AG04449 (cell line): ENCODE data around the gene ACP4.

ENCODE experiments used
- CTCF ChIA-PET: fragments of 350-600 bp; formaldehyde crosslinking; extraction: SDS; loops from one replicate; lab custom pipeline; 2021; ENCODE audit warnings: antibody characterized with exemption; lab: Yijun Ruan, JAX
- POLR2A ChIA-PET: fragments of 400-600, 350-600 bp; formaldehyde crosslinking; extraction: SDS; loops from one replicate; lab custom pipeline; 2020; ENCODE audit warnings: antibody characterized with exemption, inconsistent platforms; lab: Yijun Ruan, JAX
- DNase-seq: peaks from one replicate; pipeline ENCODE4 v3.0.0-alpha.2; 2010; ENCODE audit warnings: low read depth, low spot score
- H3K4me3 ChIP-seq: 2 replicates; pipeline ENCODE4 v1.5.1; 2011; ENCODE audit warnings: low read depth, mild to moderate bottlenecking, control low read depth, low read length
- TF ChIP-seq, protein P1 (sequence below): IDR thresholded peaks from one replicate; pipeline ENCODE4 v1.5.1; 2011; ENCODE audit warnings: mild to moderate bottlenecking, moderate library complexity, low read length, control low read depth, inconsistent platforms; ENCODE audit not compliant: insufficient read depth; ENCODE audit errors: missing control alignments

The ACP4 gene

DNA sequence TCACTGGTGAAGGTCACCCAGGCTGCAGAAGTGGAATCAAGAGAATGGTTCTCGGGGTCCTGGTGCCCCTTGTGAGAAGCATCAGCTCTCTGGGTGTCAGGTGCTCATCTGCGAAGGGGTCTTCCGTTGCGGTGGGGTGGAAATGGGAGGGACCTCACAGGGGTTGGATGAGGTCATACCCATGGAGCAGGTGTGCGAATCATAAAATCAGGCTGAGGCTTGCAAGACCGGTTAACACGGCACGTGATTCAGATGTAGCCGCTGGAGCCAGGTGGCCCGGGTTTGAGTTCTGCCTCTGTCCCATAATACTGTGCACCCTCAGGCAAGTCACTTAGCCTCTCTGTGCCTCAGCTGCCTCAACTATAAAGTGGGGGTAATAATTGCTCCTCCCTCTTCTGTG, 47.1 kb downstream of the ACP4 start:
- no peak overlapping the region for H3K4me3 ChIP-seq
- ChIA-PET CTCF (no interaction called here), POLR2A (no interaction called here)
- DNase-seq = no peak
- TF ChIP-seq, protein P1, sequence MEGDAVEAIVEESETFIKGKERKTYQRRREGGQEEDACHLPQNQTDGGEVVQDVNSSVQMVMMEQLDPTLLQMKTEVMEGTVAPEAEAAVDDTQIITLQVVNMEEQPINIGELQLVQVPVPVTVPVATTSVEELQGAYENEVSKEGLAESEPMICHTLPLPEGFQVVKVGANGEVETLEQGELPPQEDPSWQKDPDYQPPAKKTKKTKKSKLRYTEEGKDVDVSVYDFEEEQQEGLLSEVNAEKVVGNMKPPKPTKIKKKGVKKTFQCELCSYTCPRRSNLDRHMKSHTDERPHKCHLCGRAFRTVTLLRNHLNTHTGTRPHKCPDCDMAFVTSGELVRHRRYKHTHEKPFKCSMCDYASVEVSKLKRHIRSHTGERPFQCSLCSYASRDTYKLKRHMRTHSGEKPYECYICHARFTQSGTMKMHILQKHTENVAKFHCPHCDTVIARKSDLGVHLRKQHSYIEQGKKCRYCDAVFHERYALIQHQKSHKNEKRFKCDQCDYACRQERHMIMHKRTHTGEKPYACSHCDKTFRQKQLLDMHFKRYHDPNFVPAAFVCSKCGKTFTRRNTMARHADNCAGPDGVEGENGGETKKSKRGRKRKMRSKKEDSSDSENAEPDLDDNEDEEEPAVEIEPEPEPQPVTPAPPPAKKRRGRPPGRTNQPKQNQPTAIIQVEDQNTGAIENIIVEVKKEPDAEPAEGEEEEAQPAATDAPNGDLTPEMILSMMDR = no peak

DNA sequence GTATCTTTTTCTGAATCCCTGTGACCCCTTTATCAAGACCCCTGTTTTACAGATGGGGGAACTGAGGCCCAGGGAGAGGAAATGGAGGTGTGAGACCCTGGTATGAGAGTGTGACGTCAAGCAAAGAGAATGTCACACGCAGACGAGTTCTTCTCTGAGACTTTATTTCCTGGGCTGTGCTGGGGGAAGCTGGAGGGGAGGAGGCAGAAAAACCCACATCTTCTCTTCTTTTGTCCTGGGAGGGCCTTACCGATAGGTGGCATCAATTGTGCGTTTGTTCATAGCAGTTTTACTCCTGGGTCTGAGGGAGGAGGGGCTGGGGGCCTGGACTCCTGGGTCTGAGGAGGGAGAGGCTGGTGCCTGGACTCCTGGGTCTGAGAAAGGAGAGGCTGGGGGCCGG, 48.0 kb downstream of the ACP4 start:
- DNase-seq = no peak
- no peak overlapping the region for H3K4me3 ChIP-seq
- TF ChIP-seq, protein P1 = no peak
- POLR2A ChIA-PET = no interaction called here
- CTCF ChIA-PET = no interaction called here

DNA sequence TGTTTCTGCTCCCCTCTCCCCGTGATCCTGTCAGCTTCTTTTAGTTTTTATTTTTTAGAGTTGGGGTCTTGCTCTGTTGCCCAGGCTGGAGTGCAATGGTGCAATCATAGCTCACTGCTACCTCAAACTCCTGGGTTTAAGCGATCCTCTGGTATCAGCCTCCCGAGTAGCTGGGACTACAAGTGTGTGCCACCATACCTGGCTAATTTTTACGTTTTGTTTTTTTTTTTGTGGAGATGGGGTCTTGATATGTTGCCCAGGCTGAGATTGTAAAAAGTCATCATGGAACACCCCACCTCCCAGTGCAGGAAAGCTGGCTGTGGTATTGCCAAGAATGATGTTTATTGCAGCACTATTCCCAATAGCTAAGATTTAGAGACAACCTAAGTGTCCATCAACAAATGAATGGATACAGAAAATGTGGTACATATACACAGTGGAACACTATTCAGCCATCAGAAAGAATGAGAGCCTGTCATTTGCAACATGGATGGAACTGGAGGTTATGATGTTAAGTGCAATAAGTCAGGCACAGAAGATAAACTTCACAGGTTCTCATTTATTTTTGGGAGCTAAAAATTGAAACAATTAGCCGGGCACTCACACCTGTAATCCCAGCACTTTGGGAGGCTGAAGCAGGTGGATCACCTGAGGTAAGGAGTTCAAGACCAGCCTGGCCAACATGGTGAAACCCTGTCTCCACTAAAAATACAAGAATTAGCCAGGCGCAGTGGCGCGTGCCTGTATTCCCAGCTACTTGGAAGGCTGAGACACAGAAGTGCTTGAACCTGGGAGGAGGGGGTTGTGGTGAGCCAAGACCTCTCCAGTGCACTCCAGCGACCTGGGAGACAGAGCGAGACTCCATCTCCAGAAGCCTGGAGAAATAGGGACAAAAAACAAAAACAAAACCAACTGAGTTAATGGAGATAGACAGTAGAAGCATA, 49.8 kb downstream of the ACP4 start:
- CTCF ChIA-PET = no interaction called here
- POLR2A ChIA-PET = no interaction called here
- no peak overlapping the region for H3K4me3 ChIP-seq
- DNase-seq = no peak
- TF ChIP-seq, protein P1 = no peak

DNA sequence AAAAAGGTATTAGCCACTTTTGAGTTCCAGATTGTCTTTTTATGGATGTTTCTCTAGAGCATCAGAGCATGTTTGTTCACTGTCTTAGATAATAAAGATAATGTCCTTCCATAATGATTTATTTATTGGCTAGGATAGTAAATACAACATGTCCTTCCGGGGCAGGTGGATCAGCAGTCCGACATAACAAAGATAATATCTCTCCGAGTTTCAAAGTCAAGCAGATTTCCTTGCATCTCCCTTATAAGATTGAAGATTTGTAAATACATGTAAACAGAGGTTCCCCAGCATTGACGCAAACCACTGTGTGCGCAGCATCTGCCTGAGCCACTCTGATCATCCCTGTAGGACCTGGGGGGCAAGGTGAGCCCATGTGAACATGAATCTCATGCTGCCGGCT, 51.9 kb downstream of the ACP4 start:
- ChIA-PET POLR2A (no interaction called here), CTCF (no interaction called here)

DNA sequence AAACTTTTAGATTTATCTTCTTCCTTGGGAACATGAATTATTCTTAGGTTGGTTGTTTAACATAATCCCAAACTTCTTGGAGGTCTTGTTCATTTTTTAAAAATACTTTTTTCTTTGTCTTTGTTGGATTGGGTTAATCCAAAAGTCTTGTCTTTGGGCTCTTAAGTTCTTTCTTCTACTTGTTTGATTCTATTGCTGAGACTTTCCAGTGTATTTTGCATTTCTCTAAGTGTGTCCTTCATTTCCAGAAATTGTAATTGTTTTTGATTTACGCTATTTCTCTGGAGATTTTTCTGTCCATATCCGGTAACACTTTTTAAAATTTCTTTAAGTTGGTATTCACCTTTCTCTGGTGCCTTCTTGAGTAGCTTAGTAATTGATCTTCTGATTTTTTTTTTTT, 53.0 kb downstream of the ACP4 start:
- no peak overlapping the region for H3K4me3 ChIP-seq
- DNase-seq = no peak
- ChIA-PET POLR2A (no interaction called here), CTCF (no interaction called here)
- TF ChIP-seq, protein P1 = no peak

More for the DNA sequence above, 51.9 kb downstream of the ACP4 start:
- H3K4me3 ChIP-seq = no peak overlapping the region
- TF ChIP-seq, protein P1 = no peak
- no peak for DNase-seq

DNA sequence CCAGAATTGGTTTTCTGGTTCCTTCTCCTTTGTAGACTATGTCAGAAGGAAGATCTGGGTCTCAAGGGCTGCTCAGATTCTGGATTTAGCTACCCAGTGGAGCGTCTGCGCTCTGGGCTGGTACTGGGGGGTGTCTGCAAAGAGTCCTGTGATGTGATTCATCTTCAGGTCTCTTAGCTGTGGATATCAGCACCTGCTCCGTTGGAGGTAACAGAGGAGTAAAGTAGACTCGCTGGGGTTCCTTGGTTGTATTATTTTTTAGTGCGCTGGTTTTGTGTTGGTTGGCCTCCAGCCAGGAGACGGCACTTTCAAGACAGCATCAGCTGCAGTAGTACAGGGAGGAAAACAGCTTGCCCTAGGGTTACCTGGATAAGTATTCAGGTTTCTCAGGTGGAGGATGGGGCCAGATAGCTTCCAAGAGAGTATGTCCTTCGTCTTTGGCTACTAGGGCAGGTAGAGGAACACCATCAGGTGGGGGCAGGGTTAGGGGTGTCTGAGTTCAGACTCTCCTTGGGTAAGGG, 53.5 kb downstream of the ACP4 start:
- DNase-seq = no peak
- H3K4me3 ChIP-seq = no peak overlapping the region
- POLR2A ChIA-PET = no interaction called here
- CTCF ChIA-PET = no interaction called here
- TF ChIP-seq, protein P1 = no peak
